Effector memory CD4-positive, alpha-beta T cell (primary cell): ENCODE data around the gene FARS2.

ENCODE experiments used
- DNase-seq, 3 donors: peaks; one replicate each; pipeline ENCODE4 v3.0.0-alpha.2; 2020
- H3K27ac ChIP-seq: 2 replicates; pipeline ENCODE4 v1.7.0; 2013; ENCODE audit warnings: mild to moderate bottlenecking, low read length, moderate library complexity; ENCODE audit not compliant: insufficient read depth, poor library complexity, severe bottlenecking
- H3K27me3 ChIP-seq: replicated peaks from 2 replicates; pipeline ENCODE4 v1.7.0; 2013; ENCODE audit warnings: mild to moderate bottlenecking, low read length; ENCODE audit not compliant: insufficient read depth, control insufficient read depth, poor library complexity, severe bottlenecking
- H3K36me3 ChIP-seq: 2 replicates; pipeline ENCODE4 v1.7.0; 2013; ENCODE audit warnings: mild to moderate bottlenecking, low read length, moderate library complexity; ENCODE audit not compliant: control insufficient read depth, insufficient read depth
- H3K4me1 ChIP-seq: 2 replicates; pipeline ENCODE4 v1.7.0; 2013; ENCODE audit warnings: low read length, mild to moderate bottlenecking; ENCODE audit not compliant: control insufficient read depth, insufficient read depth, poor library complexity, severe bottlenecking
- H3K4me3 ChIP-seq: 2 replicates; pipeline ENCODE4 v1.7.0; 2013; ENCODE audit warnings: low read length, low read depth, mild to moderate bottlenecking; ENCODE audit not compliant: insufficient read depth, poor library complexity, severe bottlenecking
- H3K9me3 ChIP-seq: 2 replicates; pipeline ENCODE4 v1.7.0; 2013; ENCODE audit warnings: mild to moderate bottlenecking, low read length, moderate library complexity; ENCODE audit not compliant: control insufficient read depth

FARS2 gene

GRCh38 chr6:5514353-5514752 is 253.0 kb downstream of the FARS2 start:
- Histone ChIP-seq H3K4me1 (peaks cover 18% of the 10 kb centered on the region), H3K36me3 (no peaks in the 10 kb centered on the region), H3K27me3 (no peaks in the 10 kb centered on the region), H3K9me3 (no peaks in the 10 kb centered on the region), H3K4me3 (no peak overlapping the region), H3K27ac (no peak overlapping the region)
- DNase-seq: no peak

GRCh38 chr6:5515200-5515599 is 253.9 kb downstream of the FARS2 start:
- no peak for DNase-seq
- Histone ChIP-seq H3K27me3 (no peaks in the 10 kb centered on the region), H3K4me3 (no peak overlapping the region), H3K4me1 (peaks cover 21% of the 10 kb centered on the region), H3K36me3 (no peaks in the 10 kb centered on the region), H3K9me3 (no peaks in the 10 kb centered on the region), H3K27ac (no peak overlapping the region)

GRCh38 chr6:5516036-5516435 is 254.7 kb downstream of the FARS2 start:
- no peak for DNase-seq
- H3K4me1 ChIP-seq: peaks cover 25% of the 10 kb centered on the region
- no peaks in the 10 kb centered on the region for H3K9me3 ChIP-seq
- no peak overlapping the region for H3K4me3 ChIP-seq
- no peak overlapping the region for H3K27ac ChIP-seq
- no peaks in the 10 kb centered on the region for H3K27me3 ChIP-seq
- H3K36me3 ChIP-seq: no peaks in the 10 kb centered on the region

- Histone ChIP-seq H3K9me3 (no peaks in the 10 kb centered on the region), H3K27me3 (no peaks in the 10 kb centered on the region), H3K4me1 (peaks cover 28% of the 10 kb centered on the region), H3K27ac (no peak overlapping the region), H3K36me3 (no peaks in the 10 kb centered on the region), H3K4me3 (no peak overlapping the region)
- DNase-seq: peak in 2 of 3 donors; percentile 4 to 17
These were observed 256.5 kb downstream of the FARS2 start for GRCh38 chr6:5517796-5518195.

- Histone ChIP-seq H3K9me3 (no peaks in the 10 kb centered on the region), H3K27me3 (no peaks in the 10 kb centered on the region), H3K4me1 (peaks cover 28% of the 10 kb centered on the region), H3K4me3 (no peak overlapping the region), H3K27ac (no peak overlapping the region), H3K36me3 (no peaks in the 10 kb centered on the region)
- DNase-seq: no peak
These were observed 257.7 kb downstream of the FARS2 start for GRCh38 chr6:5518936-5519491.

- Histone ChIP-seq H3K27ac (peak overlapping the region; percentile 9), H3K36me3 (no peaks in the 10 kb centered on the region), H3K27me3 (no peaks in the 10 kb centered on the region), H3K4me1 (peaks cover 28% of the 10 kb centered on the region), H3K4me3 (no peak overlapping the region), H3K9me3 (no peaks in the 10 kb centered on the region)
- no peak for DNase-seq
These were observed 259.5 kb downstream of the FARS2 start for GRCh38 chr6:5520796-5521195.

GRCh38 chr6:5521322-5521721 is 260.0 kb downstream of the FARS2 start:
- peaks cover 28% of the 10 kb centered on the region for H3K4me1 ChIP-seq
- H3K27me3 ChIP-seq: no peaks in the 10 kb centered on the region
- H3K36me3 ChIP-seq: no peaks in the 10 kb centered on the region
- no peak overlapping the region for H3K27ac ChIP-seq
- H3K9me3 ChIP-seq: no peaks in the 10 kb centered on the region
- H3K4me3 ChIP-seq: no peak overlapping the region
- no peak for DNase-seq

GRCh38 chr6:5522147-5522546 is 260.8 kb downstream of the FARS2 start:
- Histone ChIP-seq H3K27me3 (no peaks in the 10 kb centered on the region), H3K27ac (no peak overlapping the region), H3K36me3 (no peaks in the 10 kb centered on the region), H3K4me1 (peaks cover 27% of the 10 kb centered on the region), H3K4me3 (no peak overlapping the region), H3K9me3 (no peaks in the 10 kb centered on the region)
- DNase-seq: no peak

- Histone ChIP-seq H3K27me3 (no peaks in the 10 kb centered on the region), H3K9me3 (no peaks in the 10 kb centered on the region), H3K27ac (no peak overlapping the region), H3K4me3 (no peak overlapping the region), H3K4me1 (peaks cover 12% of the 10 kb centered on the region), H3K36me3 (no peaks in the 10 kb centered on the region)
- DNase-seq: no peak
These were observed 262.8 kb downstream of the FARS2 start for GRCh38 chr6:5524110-5524509.

GRCh38 chr6:5525209-5525608 is 263.9 kb downstream of the FARS2 start:
- Histone ChIP-seq H3K27me3 (no peaks in the 10 kb centered on the region), H3K27ac (no peak overlapping the region), H3K36me3 (no peaks in the 10 kb centered on the region), H3K4me3 (no peak overlapping the region), H3K9me3 (no peaks in the 10 kb centered on the region), H3K4me1 (peaks cover 8% of the 10 kb centered on the region)
- no peak for DNase-seq
